Measurements from ENCODE around the gene C1orf198. TPM values are rescaled to one million over a fixed set of nuclear protein-coding genes. Genes with fewer than 3 reads are reported as not detected.

C1orf198 gene
- polyA plus RNA-seq, 1 of the 3 experiments (the other 2 are of a cell fraction) = 12.3 TPM

DNA sequence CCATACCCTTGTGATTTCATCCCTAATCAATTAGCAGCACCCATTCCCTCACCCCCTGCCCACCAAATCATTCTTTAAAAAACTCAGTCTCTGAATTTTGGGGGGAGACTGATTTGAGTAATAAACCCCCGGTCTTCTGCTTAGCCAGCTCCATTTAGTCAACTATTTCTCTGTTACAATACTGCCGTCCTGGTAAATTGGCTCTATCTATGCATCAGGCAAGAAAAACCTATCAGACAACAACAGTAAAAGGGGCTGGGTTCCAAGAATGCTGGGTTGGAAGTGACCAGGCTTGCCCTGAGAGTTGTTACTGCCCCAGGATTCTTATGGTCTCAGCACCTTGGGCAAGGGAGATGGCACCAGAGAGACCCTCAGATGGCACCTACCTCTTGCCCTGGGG, 16.3 kb upstream of the C1orf198 start:
- no peak overlapping the region for H2AFZ ChIP-seq (ENCODE audit: low read depth)
- no peak for TF ChIP-seq SIN3A (IDR thresholded peaks at IDR 0.05; ENCODE audit: borderline replicate concordance, low read depth, low read length)
- TF ChIP-seq IRF3 (IDR thresholded peaks at IDR 0.05; ENCODE audit: low read depth, low read length) = no peak
- no peak for TF ChIP-seq MXI1 (IDR thresholded peaks at IDR 0.05; ENCODE audit: low read depth, low read length)
- TF ChIP-seq, protein P1, sequence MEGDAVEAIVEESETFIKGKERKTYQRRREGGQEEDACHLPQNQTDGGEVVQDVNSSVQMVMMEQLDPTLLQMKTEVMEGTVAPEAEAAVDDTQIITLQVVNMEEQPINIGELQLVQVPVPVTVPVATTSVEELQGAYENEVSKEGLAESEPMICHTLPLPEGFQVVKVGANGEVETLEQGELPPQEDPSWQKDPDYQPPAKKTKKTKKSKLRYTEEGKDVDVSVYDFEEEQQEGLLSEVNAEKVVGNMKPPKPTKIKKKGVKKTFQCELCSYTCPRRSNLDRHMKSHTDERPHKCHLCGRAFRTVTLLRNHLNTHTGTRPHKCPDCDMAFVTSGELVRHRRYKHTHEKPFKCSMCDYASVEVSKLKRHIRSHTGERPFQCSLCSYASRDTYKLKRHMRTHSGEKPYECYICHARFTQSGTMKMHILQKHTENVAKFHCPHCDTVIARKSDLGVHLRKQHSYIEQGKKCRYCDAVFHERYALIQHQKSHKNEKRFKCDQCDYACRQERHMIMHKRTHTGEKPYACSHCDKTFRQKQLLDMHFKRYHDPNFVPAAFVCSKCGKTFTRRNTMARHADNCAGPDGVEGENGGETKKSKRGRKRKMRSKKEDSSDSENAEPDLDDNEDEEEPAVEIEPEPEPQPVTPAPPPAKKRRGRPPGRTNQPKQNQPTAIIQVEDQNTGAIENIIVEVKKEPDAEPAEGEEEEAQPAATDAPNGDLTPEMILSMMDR (IDR thresholded peaks at IDR 0.05) = no peak
- no peak for TF ChIP-seq TEAD4 (IDR thresholded peaks at IDR 0.05; ENCODE audit: borderline replicate concordance, insufficient read depth)
- no peak for TF ChIP-seq NFIC (IDR thresholded peaks at IDR 0.05; ENCODE audit: borderline replicate concordance)
- TF ChIP-seq ZBTB33 (IDR thresholded peaks at IDR 0.05; ENCODE audit: borderline replicate concordance, low read depth) = no peak
- TF ChIP-seq NRF1 (IDR thresholded peaks at IDR 0.05; ENCODE audit: low read depth, low read length) = no peak
- no peak for TF ChIP-seq TCF12 (IDR thresholded peaks at IDR 0.05)
- TF ChIP-seq FOXM1 (IDR thresholded peaks at IDR 0.05; ENCODE audit: low read depth) = no peak
- no peak for TF ChIP-seq RAD21 (IDR thresholded peaks at IDR 0.05; ENCODE audit: low read length)
- no peak for TF ChIP-seq REST (IDR thresholded peaks at IDR 0.05; ENCODE audit: low read depth, low read length)
- TF ChIP-seq, protein P2, sequence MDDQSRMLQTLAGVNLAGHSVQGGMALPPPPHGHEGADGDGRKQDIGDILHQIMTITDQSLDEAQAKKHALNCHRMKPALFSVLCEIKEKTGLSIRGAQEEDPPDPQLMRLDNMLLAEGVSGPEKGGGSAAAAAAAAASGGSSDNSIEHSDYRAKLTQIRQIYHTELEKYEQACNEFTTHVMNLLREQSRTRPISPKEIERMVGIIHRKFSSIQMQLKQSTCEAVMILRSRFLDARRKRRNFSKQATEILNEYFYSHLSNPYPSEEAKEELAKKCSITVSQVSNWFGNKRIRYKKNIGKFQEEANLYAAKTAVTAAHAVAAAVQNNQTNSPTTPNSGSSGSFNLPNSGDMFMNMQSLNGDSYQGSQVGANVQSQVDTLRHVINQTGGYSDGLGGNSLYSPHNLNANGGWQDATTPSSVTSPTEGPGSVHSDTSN (IDR thresholded peaks at IDR 0.05) = no peak
- no peak for TF ChIP-seq TAF1 (IDR thresholded peaks at IDR 0.05; ENCODE audit: borderline replicate concordance, low read depth, low read length)
- no peak for TF ChIP-seq ELF1 (IDR thresholded peaks at IDR 0.05)
- ChIA-PET CTCF (no interaction called here), POLR2A (no interaction called here)
- DNase-seq = no peak
- H3K9me3 ChIP-seq = no peaks in the 10 kb centered on the region
- H3K4me1 ChIP-seq (ENCODE audit: control insufficient read depth in 1 of 2, insufficient read depth in 2 of 2, low read depth in 1 of 2, low read length in 1 of 2) = no peaks in the 10 kb centered on the region
- H3K36me3 ChIP-seq (replicated peaks in 1 of 2; ENCODE audit: control insufficient read depth in 1 of 2, insufficient read depth in 2 of 2, low read length in 1 of 2) = no peaks in the 10 kb centered on the region
- H3F3A ChIP-seq (replicated peaks; ENCODE audit: insufficient read depth) = no peaks in the 10 kb centered on the region
- no peaks in the 10 kb centered on the region for H3K27me3 ChIP-seq (ENCODE audit: insufficient read depth)
- no peak overlapping the region for H3K4me2 ChIP-seq
- no peak overlapping the region for H3K9ac ChIP-seq
- no peak overlapping the region for H3K27ac ChIP-seq (ENCODE audit: low read depth in 2 of 2, low read length in 1 of 2)
- no peaks in the 10 kb centered on the region for H4K20me1 ChIP-seq (ENCODE audit: insufficient read depth)
- H3K79me2 ChIP-seq (ENCODE audit: insufficient read depth) = no peaks in the 10 kb centered on the region
- 66% methylated on average over 2 of the region's 2 CpGs for WGBS (ENCODE audit: low lambda C conversion rate)
- H3K4me3 ChIP-seq (ENCODE audit: low read depth in 2 of 2, low read length in 1 of 2) = no peak overlapping the region
- H3K9me2 ChIP-seq = no peaks in the 10 kb centered on the region
